ENCODE results near the gene DARS1. TPM values are rescaled to one million over a fixed set of nuclear protein-coding genes. Genes with fewer than 3 reads are reported as not detected.

The DARS1 gene
- total RNA-seq: 64.9 TPM

- DNase-seq: peak; percentile 91
Observed at GRCh38 chr2:135985018-135985825, at the start of gene DARS1. Gene DARS1 (minus strand): TSS chr2:135985626. CDS start chr2:135985468, 158 bp downstream.

GRCh38 chr2:136034629-136035028 lies 49.2 kb upstream of the DARS1 start:
- no peak for DNase-seq

- DNase-seq: no peak
Observed at GRCh38 chr2:136032817-136033535, 47.5 kb upstream of the DARS1 start.

- DNase-seq: no peak
Observed at GRCh38 chr2:136032192-136032591, 46.8 kb upstream of the DARS1 start.

- DNase-seq: no peak
Observed at GRCh38 chr2:136031711-136032110, 46.3 kb upstream of the DARS1 start.

- no peak for DNase-seq
Observed at GRCh38 chr2:136030406-136030805, 45.0 kb upstream of the DARS1 start.

- DNase-seq: no peak
Observed at GRCh38 chr2:136029149-136029548, 43.7 kb upstream of the DARS1 start.

- no peak for DNase-seq
Observed at GRCh38 chr2:136028001-136028400, 42.6 kb upstream of the DARS1 start.

- DNase-seq: peak; percentile 32
Observed at GRCh38 chr2:136027112-136027511, 41.7 kb upstream of the DARS1 start.

- peak; percentile 65 for DNase-seq
Observed at GRCh38 chr2:136025057-136025973, 39.9 kb upstream of the DARS1 start.

GRCh38 chr2:136024616-136025015 lies 39.2 kb upstream of the DARS1 start:
- no peak for DNase-seq

GRCh38 chr2:136024185-136024584 lies 38.8 kb upstream of the DARS1 start:
- DNase-seq: no peak

GRCh38 chr2:136023416-136023815 lies 38.0 kb upstream of the DARS1 start:
- DNase-seq: no peak

GRCh38 chr2:136022396-136023146 lies 37.1 kb upstream of the DARS1 start:
- DNase-seq: no peak

- no peak for DNase-seq
Observed at GRCh38 chr2:136021976-136022375, 36.5 kb upstream of the DARS1 start.

GRCh38 chr2:136021406-136021805 lies 36.0 kb upstream of the DARS1 start:
- DNase-seq: no peak

- no peak for DNase-seq
Observed at GRCh38 chr2:136020831-136021230, 35.4 kb upstream of the DARS1 start.

GRCh38 chr2:136019825-136020224 lies 34.4 kb upstream of the DARS1 start:
- no peak for DNase-seq

GRCh38 chr2:136019306-136019705 lies 33.9 kb upstream of the DARS1 start:
- no peak for DNase-seq

- no peak for DNase-seq
Observed at GRCh38 chr2:136017786-136018185, 32.4 kb upstream of the DARS1 start.

- DNase-seq: no peak
Observed at GRCh38 chr2:136016836-136017235, 31.4 kb upstream of the DARS1 start.

GRCh38 chr2:136016427-136016826 lies 31.0 kb upstream of the DARS1 start:
- DNase-seq: no peak

Data from skin of body (tissue), 2 donors.